A549 treated with dexamethasone at 1 μM for 4 hours (cell line): Measurements from ENCODE around the gene CLK1. TPM values are rescaled to one million over a fixed set of nuclear protein-coding genes. Genes with fewer than 3 reads are reported as not detected.

Experiments
- total RNA-seq: library from RNA; stranded (reverse); fragments of 200-300 nt; extraction: Qiagen RNA extraction; gene quantifications from 5 replicates; pipeline ENCODE4 v1.2.3, GENCODE V29; 2022

Gene CLK1
- 29.4 to 35.5 TPM (median 32.8 TPM) in 5 replicates for total RNA-seq

DNA sequence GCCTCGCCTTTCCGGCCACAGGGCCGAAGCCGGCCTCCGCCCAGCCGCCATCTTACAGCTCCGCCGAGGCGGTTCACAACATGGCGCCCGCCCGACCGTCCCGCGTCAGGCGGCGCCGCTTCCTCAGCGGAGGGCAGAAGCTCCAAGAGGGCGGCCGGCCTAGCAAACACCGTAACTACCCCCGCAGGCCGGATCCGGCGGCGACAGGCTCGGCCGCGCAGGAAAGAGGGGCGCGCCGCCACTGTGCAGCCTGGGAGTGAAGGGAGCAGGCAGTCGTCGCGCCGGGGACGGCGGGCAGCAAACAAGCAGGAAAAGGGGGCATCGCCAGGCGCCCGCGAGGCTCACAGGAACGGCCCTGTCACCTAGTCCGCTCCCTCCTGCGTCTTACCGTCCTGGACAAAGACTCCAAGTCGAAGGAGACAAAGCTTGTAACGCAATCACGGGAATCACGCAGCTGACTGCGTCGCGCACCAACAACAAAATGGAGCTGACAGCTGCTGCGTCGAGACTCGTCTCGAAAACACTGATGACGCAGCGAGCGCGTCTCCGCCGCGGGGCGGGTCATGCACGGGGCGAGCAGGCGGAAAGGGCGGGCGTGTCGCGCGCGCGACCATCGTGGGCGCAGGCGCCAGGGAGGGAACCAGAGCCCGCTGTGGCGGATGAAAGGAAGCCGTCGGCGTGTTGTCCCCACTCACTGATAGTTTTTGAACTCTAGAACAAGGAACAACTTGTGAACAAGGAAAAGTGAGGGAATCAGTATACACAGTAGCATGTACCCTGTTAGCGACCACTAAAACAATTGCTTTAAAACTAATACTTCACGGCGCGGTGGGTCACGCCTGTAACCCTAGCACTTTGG lies at the start of gene CLK1:
Gene CLK1 (minus strand): TSS at position 483 of the 859 bp plus-strand sequence. CDS start 2,796 bp downstream, outside the sequence.

DNA sequence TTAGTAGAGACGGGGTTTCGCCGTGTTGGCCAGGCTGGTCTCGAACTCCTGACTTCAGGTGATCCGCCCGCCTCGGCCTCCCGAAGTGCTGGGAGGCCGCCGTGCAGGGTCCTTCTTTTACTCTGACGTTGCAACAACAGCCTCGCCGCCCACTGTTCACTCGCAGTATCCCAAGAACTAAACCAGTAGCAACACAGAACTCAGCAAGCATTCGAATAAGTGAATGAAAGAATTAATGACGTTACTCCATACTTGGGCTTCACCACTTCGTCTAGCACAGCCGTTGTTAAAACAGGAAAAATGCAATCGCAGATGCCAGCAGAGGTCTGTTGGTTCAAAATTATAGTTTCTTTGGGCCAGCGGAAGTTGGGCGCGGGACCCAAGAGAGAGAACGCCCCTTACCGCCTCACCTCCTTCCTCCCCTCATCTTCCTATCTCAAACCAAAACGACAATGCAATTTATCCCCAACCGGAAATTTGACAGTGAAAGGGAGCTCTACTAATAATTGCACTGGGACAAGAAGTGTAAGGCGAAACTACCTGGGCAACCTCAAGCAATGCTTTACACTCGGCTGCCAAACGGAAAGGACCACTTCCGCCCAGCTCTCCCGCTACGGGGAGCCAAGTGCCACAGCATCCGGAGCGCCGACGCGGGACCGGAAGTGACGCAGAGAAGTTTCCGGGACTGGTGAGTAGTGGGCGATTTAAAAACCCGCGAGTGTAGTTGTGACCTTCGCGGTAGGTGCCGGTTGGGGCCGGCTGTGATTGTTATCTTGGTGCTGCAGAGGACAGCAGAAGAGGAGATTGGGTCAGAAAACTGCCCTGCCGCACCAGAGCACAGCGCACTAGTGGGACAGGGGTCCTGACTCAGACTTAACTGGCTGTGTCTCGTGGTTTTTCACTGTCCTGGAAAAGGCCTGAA lies 24.5 kb upstream of the CLK1 start, which contains the start of the genes NIF3L1 and PPIL3:
Gene NIF3L1 (plus strand): TSS at position 668 of the 922 bp plus-strand sequence. CDS start 2,573 bp downstream, outside the sequence.
Gene PPIL3 (minus strand): TSS at position 374 of the 922 bp plus-strand sequence. CDS start 1,462 bp downstream, outside the sequence.

DNA sequence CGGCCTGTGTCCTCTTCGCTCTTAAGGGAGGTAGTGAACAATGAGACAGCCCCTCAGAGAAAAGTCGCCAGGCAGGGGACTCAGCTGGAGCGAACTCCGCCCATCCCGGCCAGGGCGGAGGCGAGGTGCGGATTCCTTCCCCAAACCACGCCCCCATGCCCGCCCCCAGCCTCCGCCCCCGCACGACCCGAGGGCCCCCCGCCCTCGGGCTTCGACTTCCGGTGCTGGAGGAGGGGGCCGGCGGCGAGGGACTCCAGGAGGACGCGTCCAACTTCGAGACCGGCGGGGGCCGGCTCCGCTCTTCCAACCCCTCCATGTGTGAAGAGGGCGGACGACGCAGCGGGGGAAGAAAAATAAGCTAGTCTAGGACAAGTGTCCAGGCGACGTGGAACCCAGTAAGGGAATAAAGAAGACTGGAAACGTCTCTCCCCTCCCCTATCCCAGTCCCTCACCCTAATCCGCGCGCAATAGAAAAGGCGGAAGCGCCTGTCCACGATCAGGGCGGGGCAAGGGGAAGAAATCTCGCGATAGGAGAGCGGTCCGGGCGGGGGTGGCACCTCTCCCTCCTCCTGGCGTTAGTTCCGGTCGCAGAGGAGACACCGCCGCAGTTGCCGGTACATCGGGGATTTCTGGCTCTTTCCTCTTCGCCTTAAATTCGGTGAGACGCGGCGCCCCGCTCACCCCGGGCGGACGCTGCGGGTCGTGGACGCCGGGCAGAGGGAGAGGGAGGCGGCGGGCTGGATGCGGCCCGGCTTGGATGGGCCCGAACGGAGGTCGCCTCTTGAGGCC lies 52.9 kb downstream of the CLK1 start, which contains the start of gene BZW1:
Gene BZW1 (plus strand): TSS at position 578 of the 789 bp plus-strand sequence. CDS start 1,308 bp downstream, outside the sequence.

Other genes with a start within 250 kb of the CLK1 start
- 375 to 639 TPM (median 503 TPM) in 5 replicates for gene BZW1, start 52.7 kb downstream of the CLK1 start, total RNA-seq
- 21.2 to 25.8 TPM (median 24.3 TPM) in 5 replicates for gene PPIL3, start 24.4 kb upstream of the CLK1 start, total RNA-seq
- gene NIF3L1, start 24.7 kb upstream of the CLK1 start, total RNA-seq, result 37.2 to 38.5 TPM (median 37.6 TPM) in 5 replicates
- 12.3 to 17.0 TPM (median 13.4 TPM) in 5 replicates for gene ORC2, start 99.0 kb upstream of the CLK1 start, total RNA-seq
- 3.0 to 7.4 TPM (median 5.4 TPM) in 5 replicates for gene HYCC2, start 207.0 kb upstream of the CLK1 start, total RNA-seq
- gene NDUFB3, start 207.3 kb upstream of the CLK1 start, total RNA-seq, result 121 to 189 TPM (median 125 TPM) in 5 replicates